ENCODE data around the gene NR3C1.
"Not testable (repeated sequence)": the region's sequence is repeated elsewhere in the genome, so short reads cannot be mapped to it uniquely, and the experiment has no call there.

NR3C1 gene

GRCh38 chr5:143356855-143357583 is 46.5 kb downstream of the NR3C1 start:
- DNase-seq = no peak

DNA sequence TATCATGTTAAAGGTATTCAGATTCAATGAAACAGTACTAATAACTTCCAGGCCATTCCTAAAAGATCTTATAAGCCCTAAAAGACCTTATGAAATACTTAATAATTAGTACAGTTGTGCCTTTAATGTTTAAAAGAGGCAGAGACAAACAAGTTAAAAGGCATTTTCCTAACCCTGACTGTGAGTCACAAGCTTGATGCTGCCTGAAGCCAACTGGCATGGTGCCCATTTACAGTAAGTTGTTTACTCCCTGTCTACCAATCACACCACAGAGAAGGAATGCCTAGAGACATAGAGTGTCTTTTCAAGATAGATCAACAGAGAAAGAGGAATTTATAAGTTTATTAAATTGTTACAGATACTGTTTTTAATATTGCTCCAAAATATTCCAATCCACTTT is 47.8 kb downstream of the NR3C1 start:
- peak; percentile 48 for DNase-seq

- no peak for DNase-seq
Measured at GRCh38 chr5:143354025-143354424, 49.5 kb downstream of the NR3C1 start.

GRCh38 chr5:143352691-143353090 is 50.8 kb downstream of the NR3C1 start:
- no peak for DNase-seq

DNA sequence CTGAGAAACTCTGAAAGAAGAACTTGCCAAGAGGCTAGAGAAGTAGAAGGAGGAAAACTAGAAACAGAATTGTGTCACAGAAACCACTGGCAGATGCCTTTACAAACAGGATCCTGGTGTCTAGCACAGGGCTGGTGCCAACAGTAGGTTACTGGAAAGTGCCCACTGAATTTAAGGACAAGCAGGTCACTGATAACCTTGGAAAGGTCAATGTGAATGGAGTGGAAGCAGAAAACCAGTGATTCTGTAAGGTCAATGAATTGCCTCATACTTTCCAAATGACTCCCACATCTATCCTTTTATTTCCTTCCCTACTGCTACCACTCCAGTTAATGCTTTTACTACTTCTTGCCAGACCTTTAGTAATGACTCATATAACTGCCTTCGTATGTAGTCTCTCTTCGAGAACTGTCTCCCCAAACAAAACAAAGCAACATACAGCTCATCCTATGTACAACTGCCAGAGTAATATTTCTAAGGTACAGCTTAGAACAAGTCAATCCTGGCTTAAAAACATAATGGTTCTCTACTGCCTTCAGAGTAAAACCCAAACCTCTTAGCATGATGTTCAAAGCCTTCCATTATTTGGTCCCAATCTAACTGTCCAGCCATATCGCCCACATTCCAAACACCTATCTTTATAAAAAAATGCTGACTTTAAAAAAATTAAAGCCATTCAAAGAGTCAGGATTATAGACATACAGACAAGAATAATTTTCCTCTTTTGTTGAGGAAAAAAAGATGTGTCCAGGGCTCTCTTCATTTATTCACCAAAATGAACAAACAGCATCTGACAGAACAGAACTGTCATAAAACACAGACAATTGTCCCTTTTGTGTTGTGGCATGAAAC is 52.5 kb downstream of the NR3C1 start:
- no peak for DNase-seq

DNA sequence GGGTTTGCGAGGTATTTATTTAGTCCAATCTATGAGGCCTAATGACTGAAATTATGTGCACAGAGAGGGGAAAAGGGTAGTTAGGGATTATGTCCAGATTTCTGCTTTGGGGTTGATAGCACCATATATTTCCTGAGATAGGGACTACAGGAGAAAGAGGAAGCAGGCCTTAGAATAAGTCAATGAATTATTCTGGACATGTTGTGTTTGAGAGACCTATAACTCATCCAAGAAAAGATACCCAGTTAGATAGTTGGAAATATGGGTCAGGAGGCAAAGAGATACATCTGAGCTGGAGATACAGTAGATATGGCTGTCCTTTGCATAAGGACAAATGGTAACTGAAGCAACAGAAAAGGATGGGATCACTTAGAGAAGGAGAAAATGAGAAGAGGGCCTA is 53.1 kb downstream of the NR3C1 start:
- no peak for DNase-seq

- DNase-seq = no peak
Measured at GRCh38 chr5:143349177-143349576, 54.3 kb downstream of the NR3C1 start.

GRCh38 chr5:143347698-143348344 is 55.7 kb downstream of the NR3C1 start:
- DNase-seq = no peak

- DNase-seq = no peak
Measured at GRCh38 chr5:143347046-143347445, 56.4 kb downstream of the NR3C1 start.

- DNase-seq = no peak
Measured at GRCh38 chr5:143345671-143346440, 57.6 kb downstream of the NR3C1 start.

DNA sequence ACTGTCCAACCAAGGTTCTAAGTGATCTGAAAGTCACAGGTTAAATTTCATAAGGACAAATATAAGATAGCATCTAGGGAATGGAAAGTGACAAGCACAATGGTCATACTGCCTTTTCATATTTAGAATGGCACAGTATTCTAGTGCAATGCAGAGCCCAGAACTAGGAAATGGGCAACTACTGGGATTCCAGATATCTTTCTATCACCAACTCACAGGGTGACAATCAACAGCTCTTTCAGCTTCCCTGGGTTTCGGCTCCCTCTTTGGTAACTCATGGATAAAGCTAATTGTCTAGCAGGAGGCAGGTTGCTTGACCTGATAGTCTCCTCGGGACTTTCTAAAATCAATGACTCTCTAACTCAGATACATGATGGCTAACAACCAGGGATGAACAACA is 60.4 kb downstream of the NR3C1 start:
- no peak for DNase-seq

- no peak for DNase-seq
Measured at GRCh38 chr5:143342607-143343006, 60.9 kb downstream of the NR3C1 start.

GRCh38 chr5:143341807-143342570 is 61.5 kb downstream of the NR3C1 start:
- DNase-seq = no peak

DNA sequence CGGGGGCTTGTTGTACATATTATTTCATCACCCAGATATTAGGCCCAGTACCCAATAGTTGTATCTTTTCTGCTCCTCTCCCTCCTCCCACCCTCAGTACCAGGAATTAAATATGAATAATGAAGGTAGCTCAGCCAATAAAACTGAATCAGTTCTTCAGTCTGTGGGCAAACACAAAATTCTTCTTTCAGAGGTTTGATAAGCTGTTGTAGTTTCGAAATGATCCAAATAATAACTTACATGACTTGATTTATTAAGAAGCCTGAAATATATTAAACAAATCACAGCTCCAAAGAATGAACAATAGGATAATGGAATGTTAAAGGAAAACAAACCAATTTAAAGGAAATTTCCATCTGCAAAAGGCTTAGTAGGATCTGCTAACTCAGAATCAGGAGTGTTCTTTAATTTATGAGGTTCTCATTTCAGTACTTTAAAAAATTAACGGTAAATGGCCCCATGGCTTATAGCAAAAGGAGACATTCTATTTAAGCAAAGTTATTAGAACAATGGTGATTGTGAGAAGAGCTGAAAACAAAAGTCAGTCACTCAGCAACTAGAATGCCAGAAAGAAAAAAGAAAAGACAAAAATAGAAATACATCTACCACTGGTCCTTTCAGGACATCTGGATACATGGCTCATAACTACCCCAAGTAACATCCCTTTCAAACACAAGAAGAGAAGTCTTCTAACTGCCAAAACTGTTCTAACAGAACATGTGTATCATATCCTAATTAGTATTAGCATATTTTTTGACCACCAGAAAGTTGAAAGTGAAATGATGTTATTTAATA is 62.4 kb downstream of the NR3C1 start:
- DNase-seq = no peak

DNA sequence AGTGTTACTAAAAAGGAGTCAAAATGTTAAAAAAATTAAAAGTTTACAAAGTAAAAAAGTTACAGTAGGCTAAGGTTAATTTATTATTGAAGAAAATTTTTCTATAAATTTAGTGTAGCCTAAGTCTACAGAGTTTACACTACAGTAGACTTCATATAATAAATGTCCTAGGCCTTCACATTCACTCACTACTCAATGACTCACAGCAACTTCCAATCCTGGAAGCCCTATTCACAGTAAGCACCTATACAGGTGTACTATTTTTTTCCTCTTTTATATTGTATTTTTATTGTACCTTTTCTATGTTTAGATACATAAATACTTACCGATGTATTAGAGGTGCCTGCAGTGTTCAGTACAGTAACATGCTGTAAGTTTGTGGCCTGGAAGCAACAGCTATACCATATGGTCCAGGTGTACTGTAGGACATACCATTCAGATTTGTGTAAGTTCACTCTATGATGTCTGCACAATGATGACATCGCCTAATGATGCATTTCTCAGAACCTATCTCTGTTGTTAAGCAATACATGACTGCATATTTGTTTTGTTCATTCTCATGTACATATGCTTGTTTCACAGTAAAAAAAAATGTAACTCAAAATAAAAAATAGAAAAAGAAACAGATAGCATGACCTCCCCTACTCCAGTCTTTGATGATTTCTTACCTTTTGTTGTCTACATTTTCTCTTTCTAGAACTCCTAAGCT is 64.7 kb downstream of the NR3C1 start:
- DNase-seq = no peak

- DNase-seq = no peak
Measured at GRCh38 chr5:143337946-143338345, 65.5 kb downstream of the NR3C1 start.

DNA sequence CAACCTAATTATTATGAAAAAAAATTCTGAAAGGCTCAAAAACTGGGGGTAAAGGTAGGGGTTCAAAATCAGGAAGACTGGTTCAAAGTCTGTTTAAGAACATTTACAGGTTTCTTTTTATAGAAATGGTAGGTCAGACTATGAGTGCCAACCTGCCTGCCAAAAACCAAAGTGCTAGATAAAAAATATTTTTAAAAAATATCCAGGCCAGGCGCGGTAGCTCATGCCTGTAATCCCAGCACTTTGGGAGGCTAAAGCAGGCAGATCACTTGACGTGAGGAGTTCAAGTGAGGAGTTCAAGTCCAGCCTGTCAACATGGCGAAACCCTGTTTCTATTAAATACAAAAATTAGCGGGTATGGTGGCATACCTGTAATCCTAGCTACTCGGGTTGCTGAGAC is 67.0 kb downstream of the NR3C1 start:
- no peak for DNase-seq

GRCh38 chr5:143334903-143335302 is 68.6 kb downstream of the NR3C1 start:
- no peak for DNase-seq

DNA sequence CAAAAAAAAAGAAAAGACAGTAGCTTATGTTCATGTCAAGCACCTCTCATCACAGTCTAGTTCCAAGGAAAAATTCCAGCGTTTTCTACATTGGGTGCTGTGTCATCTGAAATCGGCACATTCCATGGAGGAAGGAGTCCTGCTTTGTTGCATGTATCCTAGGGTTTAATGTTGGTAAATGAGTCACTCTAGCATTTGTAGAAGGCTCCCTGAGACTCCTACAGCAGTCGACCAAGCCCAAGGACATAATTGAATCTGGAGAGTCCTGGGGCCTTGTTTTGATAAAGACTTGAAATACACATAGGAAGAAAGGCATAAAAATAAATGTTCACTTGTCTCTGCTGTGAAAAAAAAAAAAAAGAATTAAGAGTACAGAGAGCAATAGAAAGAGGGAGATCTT is 69.1 kb downstream of the NR3C1 start:
- not testable (repeated sequence) for DNase-seq

GRCh38 chr5:143331956-143332355 is 71.5 kb downstream of the NR3C1 start:
- DNase-seq = no peak

DNA sequence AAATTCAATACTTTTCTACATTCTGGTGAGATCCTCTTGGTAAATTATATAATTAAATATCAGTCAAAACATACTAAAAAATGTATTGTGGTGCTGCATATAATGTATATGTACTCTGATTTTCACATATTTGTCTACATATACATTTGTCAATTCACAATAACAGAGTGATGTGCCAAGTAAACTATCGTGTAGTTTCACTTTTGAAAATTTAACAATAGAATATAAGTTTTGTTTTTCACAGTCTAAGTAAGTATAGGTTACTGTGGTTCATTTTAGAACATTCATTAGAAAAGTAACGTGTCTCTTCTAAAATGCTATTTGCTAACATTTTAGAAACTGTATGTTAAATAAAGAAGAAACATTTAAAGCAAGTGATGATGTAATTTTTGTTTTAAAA is 73.6 kb downstream of the NR3C1 start:
- no peak for DNase-seq
